ENCODE measurements around the gene MYO5B.
A peak's percentile ranks its signal among the peaks of the same experiment; 100 is the strongest.
"Not testable (repeated sequence)": the region's sequence is repeated elsewhere in the genome, so short reads cannot be mapped to it uniquely, and the experiment has no call there.

MYO5B gene

GRCh38 chr18:50194631-50195532 is at the start of gene MYO5B:
TSS of gene MYO5B (minus strand) at chr18:50195147. CDS start at chr18:50194793, 354 bp downstream.
- H3K4me3 ChIP-seq (ENCODE audit: low read depth, low read length) = no peak within 1 kb of the TSS
- TF ChIP-seq CTCF (IDR thresholded peaks at IDR 0.05; ENCODE audit: low read depth, low read length) = no peak
- in situ Hi-C loops (cut with HindIII; ENCODE audit: low sequenced_read_pairs) = no loop called here
- DNase-seq (ENCODE audit: low read depth, low spot score) = no peak

GRCh38 chr18:50241768-50242167 is 46.8 kb upstream of the MYO5B start:
- in situ Hi-C loops (cut with HindIII; ENCODE audit: low sequenced_read_pairs); H3K4me3 ChIP-seq (ENCODE audit: low read depth, low read length); DNase-seq (ENCODE audit: low read depth, low spot score): not testable (repeated sequence)

GRCh38 chr18:50240080-50240563 is 45.2 kb upstream of the MYO5B start:
- TF ChIP-seq CTCF (IDR thresholded peaks at IDR 0.05; ENCODE audit: low read depth, low read length) = no peak
- no peak overlapping the region for H3K4me3 ChIP-seq (ENCODE audit: low read depth, low read length)
- no peak for DNase-seq (ENCODE audit: low read depth, low spot score)
- in situ Hi-C loops (cut with HindIII; ENCODE audit: low sequenced_read_pairs) = no loop called here

GRCh38 chr18:50232419-50232818 is 37.5 kb upstream of the MYO5B start:
- no peak for TF ChIP-seq CTCF (IDR thresholded peaks at IDR 0.05; ENCODE audit: low read depth, low read length)
- in situ Hi-C loops (cut with HindIII; ENCODE audit: low sequenced_read_pairs) = no loop called here
- DNase-seq (ENCODE audit: low read depth, low spot score) = no peak
- no peak overlapping the region for H3K4me3 ChIP-seq (ENCODE audit: low read depth, low read length)

GRCh38 chr18:50231621-50232020 is 36.7 kb upstream of the MYO5B start:
- in situ Hi-C loops (cut with HindIII; ENCODE audit: low sequenced_read_pairs) = no loop called here
- TF ChIP-seq CTCF (IDR thresholded peaks at IDR 0.05; ENCODE audit: low read depth, low read length) = no peak
- no peak for DNase-seq (ENCODE audit: low read depth, low spot score)

GRCh38 chr18:50220249-50220648 is 25.3 kb upstream of the MYO5B start:
- H3K4me3 ChIP-seq (ENCODE audit: low read depth, low read length); in situ Hi-C loops (cut with HindIII; ENCODE audit: low sequenced_read_pairs); DNase-seq (ENCODE audit: low read depth, low spot score): not testable (repeated sequence)

More at GRCh38 chr18:50231621-50232020, 36.7 kb upstream of the MYO5B start:
- no peak overlapping the region for H3K4me3 ChIP-seq (ENCODE audit: low read depth, low read length)

GRCh38 chr18:50218432-50219197 is 23.7 kb upstream of the MYO5B start:
- in situ Hi-C loops (cut with HindIII; ENCODE audit: low sequenced_read_pairs) = no loop called here
- peak; percentile 31 for TF ChIP-seq CTCF (IDR thresholded peaks at IDR 0.05; ENCODE audit: low read depth, low read length)
- DNase-seq (ENCODE audit: low read depth, low spot score) = peak; percentile 3
- no peak overlapping the region for H3K4me3 ChIP-seq (ENCODE audit: low read depth, low read length)

All from astrocyte of the spinal cord (primary cell).